Left renal pelvis (tissue), 4 donors: ENCODE results near the gene ZNF324B. TPM values are rescaled to one million over a fixed set of nuclear protein-coding genes. Genes with fewer than 3 reads are reported as not detected.
"Not testable (repeated sequence)": the region's sequence is repeated elsewhere in the genome, so short reads cannot be mapped to it uniquely, and the experiment has no call there.

Experiments
- DNase-seq, 4 donors: peaks; one replicate each; pipeline ENCODE4 v3.0.0-alpha.2; 2013; ENCODE audit warnings: low read depth in 4 of 4, low spot score in 3 of 4
- polyA plus RNA-seq, 4 donors: library from polyadenylated mRNA; unstranded; fragments of 120-200 nt; gene quantifications; one replicate each; pipeline ENCODE4 v1.2.1, GENCODE V29; 2013; ENCODE audit not compliant: insufficient read length in 4 of 4

The ZNF324B gene
- polyA plus RNA-seq: 1 to 10 TPM; 5.6 to 7.1 (median 6.1) TPM

DNA sequence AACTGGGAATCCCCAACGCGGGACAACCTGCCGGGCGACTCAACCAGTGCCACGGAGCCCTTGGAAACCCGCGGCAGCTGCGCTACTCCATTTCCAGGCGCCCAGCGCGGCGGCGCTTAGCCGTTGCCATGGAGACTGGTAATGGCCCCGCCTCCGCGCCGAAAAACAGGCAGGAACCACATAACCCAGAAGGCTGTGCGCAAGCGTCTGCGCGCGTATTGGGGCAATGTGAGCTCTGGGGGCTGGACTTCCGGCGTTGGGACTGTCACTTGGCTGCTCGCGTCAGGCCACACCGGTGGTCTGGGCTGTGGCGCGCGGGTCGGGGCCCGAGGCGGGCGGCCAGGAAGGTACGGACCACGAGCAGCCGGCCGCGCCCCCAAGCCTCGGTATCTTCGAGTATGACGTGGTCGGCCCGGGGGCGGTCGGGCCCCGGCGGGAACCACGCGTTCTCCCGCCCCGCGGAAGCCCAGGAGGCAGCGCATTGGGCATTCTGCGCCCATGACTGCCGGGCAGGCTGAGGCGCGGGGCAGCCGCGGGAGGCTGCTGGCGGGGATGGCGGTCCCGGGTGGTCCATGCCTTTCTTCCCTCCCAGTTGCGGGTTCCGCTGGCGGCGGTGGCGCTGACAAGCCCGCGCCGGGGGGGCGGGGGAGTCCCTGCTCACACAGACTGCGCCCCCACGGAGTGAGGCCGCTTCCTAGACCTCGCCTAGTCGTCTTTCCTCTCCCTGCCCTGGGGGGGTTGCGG lies at the start of gene ZNF324B:
Gene ZNF324B, plus strand, starts transcription at position 265 of the 744 bp plus-strand sequence. CDS start 2,080 bp downstream, outside the sequence.
- peak; percentile 87 to 94 (median 90) for DNase-seq

DNA sequence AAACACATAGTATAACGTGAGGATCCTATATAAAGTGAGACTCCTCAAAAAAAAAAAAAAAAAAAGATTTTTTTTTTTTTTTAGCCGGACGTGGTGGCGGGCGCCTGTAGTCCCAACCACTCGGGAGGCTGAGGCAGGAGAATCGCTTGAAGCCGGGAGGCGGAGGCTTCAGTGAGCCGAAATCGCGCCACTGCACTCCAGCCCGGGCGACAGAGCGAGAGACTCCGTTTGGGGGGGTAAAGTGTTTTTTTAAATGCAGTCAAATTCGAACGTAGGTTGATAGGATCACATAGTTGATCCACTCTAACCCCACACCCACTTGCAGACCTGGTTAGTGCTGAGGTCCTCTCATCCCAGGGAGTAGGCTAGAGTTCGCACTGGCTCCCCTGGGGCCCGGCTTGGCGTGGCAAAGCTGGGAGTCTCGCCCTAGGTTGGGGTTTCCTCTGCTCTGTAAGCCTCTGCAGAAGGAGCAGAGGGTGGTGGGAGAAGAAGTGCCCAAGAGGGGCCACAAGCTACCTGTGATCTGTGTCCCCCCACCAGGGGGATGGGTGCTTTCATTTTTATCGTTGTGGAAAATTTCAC lies 49.5 kb upstream of the ZNF324B start:
- no peak for DNase-seq

- not testable (repeated sequence) for DNase-seq
Observed at GRCh38 chr19:58403920-58404478, 47.4 kb upstream of the ZNF324B start.

GRCh38 chr19:58406818-58407657 lies 44.4 kb upstream of the ZNF324B start:
- DNase-seq: no peak

GRCh38 chr19:58407658-58408151 lies 43.7 kb upstream of the ZNF324B start:
- no peak for DNase-seq

DNA sequence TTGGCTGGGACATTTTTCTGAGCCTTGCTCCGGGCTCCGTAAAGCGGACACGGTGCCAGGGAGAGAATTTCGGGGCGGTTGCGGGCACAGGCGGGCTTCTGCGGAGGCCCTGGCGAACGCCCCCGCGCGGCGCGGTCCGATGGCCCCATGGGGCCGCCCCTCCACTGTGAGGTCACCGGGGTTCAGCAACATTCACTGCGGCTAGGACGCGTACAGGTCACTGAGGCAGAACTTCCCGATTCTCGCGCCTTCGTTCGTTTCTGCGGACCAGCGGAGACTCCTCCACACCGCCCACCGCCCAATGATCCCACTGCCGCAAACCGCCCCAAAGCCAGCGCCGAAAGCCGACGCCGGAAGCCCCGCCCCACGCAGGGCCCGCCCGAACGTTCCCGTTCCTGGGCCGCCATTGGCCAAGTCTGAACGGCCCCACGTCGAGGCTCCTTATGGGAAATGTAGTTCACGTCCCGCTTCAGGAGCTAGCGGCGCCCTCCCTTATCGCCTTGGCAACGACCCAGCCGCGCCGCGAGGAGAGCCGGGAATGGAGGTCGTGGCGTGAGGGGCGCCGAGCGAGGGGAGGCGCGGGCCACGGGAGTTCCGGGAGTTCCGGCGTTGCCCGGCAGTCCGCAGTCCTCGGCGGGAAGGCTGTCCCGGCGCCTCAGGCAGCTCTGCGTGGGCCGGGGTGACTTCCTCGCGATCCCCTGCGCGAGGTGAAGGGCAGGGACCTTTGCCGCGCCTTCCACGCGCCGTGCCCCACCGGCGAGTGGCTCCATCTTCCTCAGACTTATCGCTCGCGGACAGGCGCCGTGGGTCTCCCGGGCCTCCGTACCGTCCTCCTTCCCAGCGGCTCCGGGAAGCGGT lies 43.0 kb upstream of the ZNF324B start, which contains the start of gene ZNF584:
Gene ZNF584, plus strand, starts transcription at position 498 of the 858 bp plus-strand sequence. CDS start 499 bp downstream, outside the sequence.
- DNase-seq: peak; percentile 85 to 94 (median 90)

DNA sequence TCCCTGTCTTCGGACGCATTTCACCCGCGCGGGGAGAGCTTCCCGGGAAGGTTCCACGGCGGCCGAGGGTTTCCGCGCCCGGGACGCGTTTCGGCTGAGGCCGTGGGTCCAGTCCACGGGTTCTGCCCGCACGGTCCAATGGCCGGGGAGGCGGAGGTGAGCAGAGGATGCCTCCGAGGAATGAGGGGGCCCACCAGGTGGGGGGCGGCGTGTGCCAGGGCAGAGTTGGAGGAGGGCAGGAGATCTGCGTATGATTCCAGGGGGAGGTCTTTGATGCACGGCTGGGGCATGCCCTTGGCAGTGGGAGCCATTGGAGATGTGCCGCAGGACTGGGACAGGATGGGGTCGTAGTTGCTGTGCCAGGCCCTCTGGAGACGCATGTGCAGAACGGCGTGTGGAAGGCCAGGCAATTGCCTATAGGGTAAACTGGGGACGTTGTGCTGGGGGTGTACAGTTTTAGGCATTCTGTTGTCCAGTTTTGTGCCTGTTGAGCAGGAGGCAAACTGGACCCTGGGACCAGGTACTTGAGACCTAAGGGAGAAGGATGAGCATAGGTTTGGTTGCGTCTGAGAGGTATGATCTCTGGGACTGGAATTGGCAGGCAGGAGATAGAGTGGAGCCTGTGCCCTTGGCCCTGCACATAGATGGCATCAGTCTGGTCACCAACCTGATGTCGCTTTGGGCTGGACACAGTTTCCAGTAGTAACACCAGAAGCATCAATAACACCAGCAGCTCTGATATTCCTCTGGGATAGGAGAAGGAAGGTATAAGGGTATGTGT lies 42.2 kb upstream of the ZNF324B start:
- no peak for DNase-seq

DNA sequence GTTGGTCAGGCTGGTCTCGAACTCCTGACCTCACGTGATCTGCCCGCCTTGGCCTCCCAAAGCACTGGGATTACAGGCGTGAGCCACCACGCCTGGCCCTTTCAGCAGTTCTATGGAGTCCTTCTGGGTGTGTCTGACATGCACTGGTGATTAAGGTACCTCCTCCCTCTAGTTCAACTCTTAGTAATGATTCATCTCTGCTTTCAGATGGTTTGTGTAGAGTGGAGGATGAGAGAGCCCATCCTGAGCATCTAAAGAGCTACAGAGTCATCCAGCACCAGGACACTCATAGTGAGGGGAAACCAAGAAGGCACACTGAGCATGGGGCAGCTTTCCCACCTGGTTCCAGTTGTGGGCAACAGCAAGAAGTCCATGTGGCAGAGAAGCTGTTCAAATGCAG lies 34.8 kb upstream of the ZNF324B start:
- DNase-seq: no peak

- DNase-seq: no peak
Observed at GRCh38 chr19:58417071-58417470, 34.4 kb upstream of the ZNF324B start.

- no peak for DNase-seq
Observed at GRCh38 chr19:58428617-58429016, 22.8 kb upstream of the ZNF324B start.

DNA sequence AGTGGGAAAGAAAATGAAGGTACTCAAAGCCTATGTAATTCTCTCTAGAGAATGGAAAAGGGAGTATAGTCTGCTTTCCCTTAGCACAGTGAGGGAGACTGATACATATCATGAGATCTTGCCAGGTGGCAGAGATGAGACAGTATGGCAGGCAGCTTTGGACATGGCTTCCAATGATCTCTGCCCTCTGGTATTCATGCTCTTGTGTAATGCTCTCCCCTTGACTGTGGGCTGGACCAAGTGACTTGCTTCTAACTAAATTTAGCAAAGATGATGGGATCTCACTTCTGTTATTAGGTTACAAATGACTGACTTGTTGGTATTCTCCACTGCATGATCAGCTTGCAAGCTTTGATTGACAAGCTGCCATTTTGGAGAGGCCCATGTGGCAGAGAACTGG lies 21.7 kb upstream of the ZNF324B start:
- no peak for DNase-seq

DNA sequence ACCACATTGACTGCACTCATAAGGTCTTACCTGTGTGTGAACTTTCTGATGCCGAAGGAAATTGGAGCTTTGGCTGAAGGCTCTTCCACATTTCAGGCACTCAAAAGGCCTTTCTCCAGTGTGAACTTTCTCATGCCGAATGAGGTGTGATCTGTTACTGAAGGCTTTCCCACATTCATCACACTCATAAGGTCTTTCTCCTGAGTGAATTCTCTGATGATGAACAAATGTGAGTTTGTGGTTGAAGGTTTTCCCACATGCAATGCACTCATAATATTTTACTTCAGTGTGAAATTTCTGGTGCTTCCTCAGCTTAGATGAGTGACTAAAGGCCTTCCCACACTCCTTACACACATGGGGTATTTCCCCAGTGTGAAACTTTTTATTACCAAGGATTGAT lies 17.2 kb upstream of the ZNF324B start:
- no peak for DNase-seq

- DNase-seq: peak; percentile 98 to 99 (median 99)
Observed at GRCh38 chr19:58439576-58440554, 11.6 kb upstream of the ZNF324B start, which contains the start of gene ZNF132. Gene ZNF132 (minus strand): TSS chr19:58440153. CDS start chr19:58439821, 332 bp downstream.

- DNase-seq: no peak
Observed at GRCh38 chr19:58440556-58440955, 10.9 kb upstream of the ZNF324B start.

- not testable (repeated sequence) for DNase-seq
Observed at GRCh38 chr19:58442986-58443385, 8.4 kb upstream of the ZNF324B start.

GRCh38 chr19:58448860-58449259 lies 2.6 kb upstream of the ZNF324B start:
- DNase-seq: not testable (repeated sequence)

DNA sequence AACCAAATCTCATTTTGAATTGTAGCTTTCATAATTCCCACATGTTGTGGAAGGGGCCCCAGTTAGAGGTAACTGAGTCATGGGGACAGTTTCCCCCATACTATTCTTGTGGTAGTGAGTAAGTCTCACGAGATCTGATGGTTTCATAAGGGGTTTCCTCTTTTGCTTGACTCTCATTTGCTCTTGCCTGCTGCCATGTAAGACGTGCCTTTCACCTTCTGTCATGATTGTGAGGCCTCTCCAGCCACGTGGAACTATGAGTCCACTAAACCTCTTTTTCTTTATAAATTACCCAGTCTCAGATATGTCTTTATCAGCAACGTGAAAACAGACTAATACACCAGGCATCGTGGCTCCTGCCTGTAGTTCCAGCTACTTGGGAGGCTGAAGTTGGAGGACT lies 1.4 kb upstream of the ZNF324B start:
- DNase-seq: not testable (repeated sequence)
